ENCODE data around the gene PCGF2. TPM values are rescaled to one million over a fixed set of nuclear protein-coding genes. Genes with fewer than 3 reads are reported as not detected.

Gene PCGF2
- total and polyA plus RNA-seq, 10 of the 15 experiments (the other 5 are each of a cell fraction or from before 2014, with no cell fraction given), result 2.7 to 35.6 (median 7.2) TPM

DNA sequence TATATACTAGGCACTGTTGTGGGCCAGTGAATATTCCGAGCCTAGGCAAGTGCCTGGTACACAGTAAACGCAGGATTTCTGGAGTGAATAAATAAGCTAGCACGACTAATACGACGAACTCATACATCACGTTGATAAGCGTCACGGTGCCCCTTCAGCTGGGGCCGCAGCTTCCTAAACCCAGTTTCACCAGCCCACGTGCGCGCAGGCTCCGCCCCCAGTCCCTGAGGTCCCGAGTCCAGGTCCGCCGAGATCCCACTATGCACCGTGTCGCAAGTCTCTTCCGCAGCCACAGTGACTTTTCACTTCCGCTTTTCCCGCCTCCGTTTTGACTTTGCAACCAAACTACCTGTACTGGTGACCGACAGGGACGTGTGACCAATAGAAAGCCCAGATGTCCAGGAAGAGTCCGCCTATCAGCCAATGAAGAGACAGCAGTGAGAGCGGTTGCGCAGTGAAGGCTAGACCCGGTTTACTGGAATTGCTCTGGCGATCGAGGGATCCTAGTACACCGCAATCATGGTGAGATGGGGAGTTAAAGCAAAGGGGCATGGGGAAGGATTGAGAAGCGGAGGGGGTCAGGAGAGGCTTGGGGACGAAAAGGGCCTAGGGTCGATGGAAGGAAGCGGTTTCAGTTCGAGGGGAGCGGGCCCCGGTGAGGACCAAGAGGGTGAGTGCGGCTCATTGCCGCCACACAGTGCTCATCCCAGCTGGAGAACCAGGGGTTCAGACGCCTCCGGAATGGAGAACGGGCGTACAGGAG, 4.4 kb upstream of the PCGF2 start, which contains the start of gene PSMB3 (continued):
- TF ChIP-seq, protein P1, sequence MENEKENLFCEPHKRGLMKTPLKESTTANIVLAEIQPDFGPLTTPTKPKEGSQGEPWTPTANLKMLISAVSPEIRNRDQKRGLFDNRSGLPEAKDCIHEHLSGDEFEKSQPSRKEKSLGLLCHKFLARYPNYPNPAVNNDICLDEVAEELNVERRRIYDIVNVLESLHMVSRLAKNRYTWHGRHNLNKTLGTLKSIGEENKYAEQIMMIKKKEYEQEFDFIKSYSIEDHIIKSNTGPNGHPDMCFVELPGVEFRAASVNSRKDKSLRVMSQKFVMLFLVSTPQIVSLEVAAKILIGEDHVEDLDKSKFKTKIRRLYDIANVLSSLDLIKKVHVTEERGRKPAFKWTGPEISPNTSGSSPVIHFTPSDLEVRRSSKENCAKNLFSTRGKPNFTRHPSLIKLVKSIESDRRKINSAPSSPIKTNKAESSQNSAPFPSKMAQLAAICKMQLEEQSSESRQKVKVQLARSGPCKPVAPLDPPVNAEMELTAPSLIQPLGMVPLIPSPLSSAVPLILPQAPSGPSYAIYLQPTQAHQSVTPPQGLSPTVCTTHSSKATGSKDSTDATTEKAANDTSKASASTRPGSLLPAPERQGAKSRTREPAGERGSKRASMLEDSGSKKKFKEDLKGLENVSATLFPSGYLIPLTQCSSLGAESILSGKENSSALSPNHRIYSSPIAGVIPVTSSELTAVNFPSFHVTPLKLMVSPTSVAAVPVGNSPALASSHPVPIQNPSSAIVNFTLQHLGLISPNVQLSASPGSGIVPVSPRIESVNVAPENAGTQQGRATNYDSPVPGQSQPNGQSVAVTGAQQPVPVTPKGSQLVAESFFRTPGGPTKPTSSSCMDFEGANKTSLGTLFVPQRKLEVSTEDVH (IDR thresholded peaks at IDR 0.05; ENCODE audit: low read depth, partially characterized antibody), result peak; percentile 81
- no peak for TF ChIP-seq BACH1 (IDR thresholded peaks at IDR 0.05; ENCODE audit: borderline replicate concordance)

DNA sequence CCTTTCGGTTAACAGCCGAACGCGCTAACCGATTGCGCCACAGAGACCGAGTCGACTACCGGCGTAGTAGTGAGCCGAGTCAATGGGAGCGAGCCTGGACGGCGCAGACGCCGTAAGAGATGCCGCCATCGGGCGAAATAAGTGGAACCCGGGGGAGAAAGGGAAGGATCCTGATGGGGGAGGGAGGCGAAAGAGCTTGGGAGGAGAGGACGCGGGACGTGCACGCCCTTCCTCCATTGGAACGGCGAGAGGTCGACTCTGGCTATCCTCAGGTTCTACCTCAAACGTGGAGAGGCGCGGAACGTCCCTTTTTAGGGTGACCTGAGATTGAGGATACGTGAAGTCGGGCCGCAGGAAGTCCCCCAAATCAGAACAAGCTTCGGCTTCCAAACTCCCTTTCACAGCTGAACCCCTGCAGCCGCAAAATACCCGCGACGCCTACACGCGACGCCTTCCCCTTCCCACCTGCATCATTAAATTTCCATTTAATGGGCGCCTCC, 3.7 kb upstream of the PCGF2 start:
- FAIRE-seq, result no peak
- TF ChIP-seq SUPT20H (IDR thresholded peaks at IDR 0.05; ENCODE audit: borderline replicate concordance, control insufficient read depth, low read depth, low read length) (no peak), CHD2 (IDR thresholded peaks at IDR 0.05; ENCODE audit: borderline replicate concordance, low read depth, low read length) (no peak), SRF (IDR thresholded peaks at IDR 0.05; ENCODE audit: low read depth in 2 of 2, low read length in 2 of 2) (no peak), CREM (IDR thresholded peaks at IDR 0.05; ENCODE audit: low read depth) (peak; percentile 57; the same call in 1 of the 2 replicates), TBL1XR1 (IDR thresholded peaks at IDR 0.05; ENCODE audit: low read depth, low read length) (peak; percentile 85; the same call in 1 of the 2 replicates), EED (IDR thresholded peaks at IDR 0.05; ENCODE audit: low read depth) (peak; percentile 44; the same call in 1 of the 2 replicates), NRF1 (conservative IDR thresholded peaks at IDR 0.05; ENCODE audit: low read depth, low read length) (no peak)
- TF ChIP-seq, protein P2, sequence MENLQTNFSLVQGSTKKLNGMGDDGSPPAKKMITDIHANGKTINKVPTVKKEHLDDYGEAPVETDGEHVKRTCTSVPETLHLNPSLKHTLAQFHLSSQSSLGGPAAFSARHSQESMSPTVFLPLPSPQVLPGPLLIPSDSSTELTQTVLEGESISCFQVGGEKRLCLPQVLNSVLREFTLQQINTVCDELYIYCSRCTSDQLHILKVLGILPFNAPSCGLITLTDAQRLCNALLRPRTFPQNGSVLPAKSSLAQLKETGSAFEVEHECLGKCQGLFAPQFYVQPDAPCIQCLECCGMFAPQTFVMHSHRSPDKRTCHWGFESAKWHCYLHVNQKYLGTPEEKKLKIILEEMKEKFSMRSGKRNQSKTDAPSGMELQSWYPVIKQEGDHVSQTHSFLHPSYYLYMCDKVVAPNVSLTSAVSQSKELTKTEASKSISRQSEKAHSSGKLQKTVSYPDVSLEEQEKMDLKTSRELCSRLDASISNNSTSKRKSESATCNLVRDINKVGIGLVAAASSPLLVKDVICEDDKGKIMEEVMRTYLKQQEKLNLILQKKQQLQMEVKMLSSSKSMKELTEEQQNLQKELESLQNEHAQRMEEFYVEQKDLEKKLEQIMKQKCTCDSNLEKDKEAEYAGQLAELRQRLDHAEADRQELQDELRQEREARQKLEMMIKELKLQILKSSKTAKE (IDR thresholded peaks at IDR 0.05; ENCODE audit: low read depth, poor library complexity, severe bottlenecking), result peak; percentile 41

More for the DNA sequence above, 3.7 kb upstream of the PCGF2 start:
- WGBS (ENCODE audit: insufficient coverage, insufficient replicate concordance, low lambda C conversion rate, missing lambda C conversion rate), result under 1% methylated on average over 43 of the region's 44 CpGs
- ChIA-PET SMC1A (ENCODE audit: uncharacterized antibody, unreplicated experiment) (interaction anchor here (0.9 to 1.9 kb wide), 7 partner anchors 17 to 401 kb away, joined by 3 to 6 read pairs (median 4); no protein-coding TSS in a partner anchor), CTCF (interaction anchor here (0.6 to 1.6 kb wide), 9 partner anchors 11 to 990 kb away, joined by 3 to 6 read pairs (median 4); partner anchors contain the start of gene CISD3), RAD21 (ENCODE audit: unreplicated experiment) (interaction anchor here (0.7 to 1.8 kb wide), 10 partner anchors 20 to 403 kb away, joined by 3 to 6 read pairs (median 4); partner anchors contain the start of genes EPOP and RPL23), POLR2A (interaction anchor here (0.6 to 1.6 kb wide), 14 partner anchors 11 to 401 kb away, joined by 3 to 8 read pairs (median 3); partner anchors contain the start of gene LASP1)
- TSS peak; percentile 63 for BruUV-seq (replicated peaks)
- Histone ChIP-seq H3K27ac (ENCODE audit: control insufficient read depth, insufficient read depth) (peak overlapping the region; percentile 86), H3K79me2 (ENCODE audit: control insufficient read depth, insufficient read depth, low read length) (peaks cover 34% of the 10 kb centered on the region), H3K4me3 (peak overlapping the region; percentile 70), H3K36me3 (ENCODE audit: control insufficient read depth in 2 of 2, insufficient read depth in 2 of 2, low read length in 1 of 2) (peaks cover 0 to 12% of the 10 kb centered on the region in 2 experiments; a peak in 3 of 4 replicates), H4K20me1 (ENCODE audit: control insufficient read depth, insufficient read depth) (no peaks in the 10 kb centered on the region), H3K27me3 (replicated peaks in 1 of 2; ENCODE audit: control insufficient read depth in 2 of 2, insufficient read depth in 2 of 2, low read length in 1 of 2) (no peaks in the 10 kb centered on the region; a peak in 1 of 4 replicates), H3K4me2 (ENCODE audit: control insufficient read depth, insufficient read depth) (peak overlapping the region; percentile 99), H3K9me3 (replicated peaks; ENCODE audit: control insufficient read depth, insufficient read depth, low read length) (no peaks in the 10 kb centered on the region), H3K4me1 (ENCODE audit: control insufficient read depth, insufficient read depth, low read length) (peaks cover 17% of the 10 kb centered on the region), H2AFZ (ENCODE audit: control insufficient read depth, low read depth, low read length) (peak overlapping the region; percentile 55), H3K9ac (ENCODE audit: control insufficient read depth, insufficient read depth, low read length) (peak overlapping the region; percentile 79)
- ATAC-seq (peak; percentile 28), DNase-seq (ENCODE audit: low read depth, low spot score) (peak; percentile 80)
- in situ Hi-C loops (cut with MboI), result loop anchor here (10.0 kb wide), 1 partner anchor 403 kb away; the partner anchor contains the start of gene PLXDC1
- intact Hi-C loops (cut with micrococcal nuclease; ENCODE audit: unreplicated experiment), result loop anchor here (1.0 to 2.0 kb wide), 3 partner anchors 47 to 117 kb away; partner anchors contain the start of gene PIP4K2B

Measured in GM12878 (cell line).